GM12864 (cell line): ENCODE data around the gene DHRS1.
"Not testable (repeated sequence)": the region's sequence is repeated elsewhere in the genome, so short reads cannot be mapped to it uniquely, and the experiment has no call there.

Experiments
- DNase-seq: peaks from one replicate; pipeline ENCODE4 v3.0.0-alpha.2; 2011; ENCODE audit warnings: low read depth
- H3K4me3 ChIP-seq: 2 replicates; pipeline ENCODE4 v1.5.1; 2011; ENCODE audit warnings: mild to moderate bottlenecking, low read depth, low read length, control low read depth
- TF ChIP-seq, protein P1 (sequence below): IDR thresholded peaks from 2 replicates; pipeline ENCODE4 v1.5.1; 2011; ENCODE audit warnings: low read depth, mild to moderate bottlenecking, moderate library complexity, low read length, control low read depth, inconsistent platforms; ENCODE audit errors: missing control alignments

Gene DHRS1

GRCh38 chr14:24247422-24247821 is 52.2 kb downstream of the DHRS1 start:
- TF ChIP-seq, protein P1, sequence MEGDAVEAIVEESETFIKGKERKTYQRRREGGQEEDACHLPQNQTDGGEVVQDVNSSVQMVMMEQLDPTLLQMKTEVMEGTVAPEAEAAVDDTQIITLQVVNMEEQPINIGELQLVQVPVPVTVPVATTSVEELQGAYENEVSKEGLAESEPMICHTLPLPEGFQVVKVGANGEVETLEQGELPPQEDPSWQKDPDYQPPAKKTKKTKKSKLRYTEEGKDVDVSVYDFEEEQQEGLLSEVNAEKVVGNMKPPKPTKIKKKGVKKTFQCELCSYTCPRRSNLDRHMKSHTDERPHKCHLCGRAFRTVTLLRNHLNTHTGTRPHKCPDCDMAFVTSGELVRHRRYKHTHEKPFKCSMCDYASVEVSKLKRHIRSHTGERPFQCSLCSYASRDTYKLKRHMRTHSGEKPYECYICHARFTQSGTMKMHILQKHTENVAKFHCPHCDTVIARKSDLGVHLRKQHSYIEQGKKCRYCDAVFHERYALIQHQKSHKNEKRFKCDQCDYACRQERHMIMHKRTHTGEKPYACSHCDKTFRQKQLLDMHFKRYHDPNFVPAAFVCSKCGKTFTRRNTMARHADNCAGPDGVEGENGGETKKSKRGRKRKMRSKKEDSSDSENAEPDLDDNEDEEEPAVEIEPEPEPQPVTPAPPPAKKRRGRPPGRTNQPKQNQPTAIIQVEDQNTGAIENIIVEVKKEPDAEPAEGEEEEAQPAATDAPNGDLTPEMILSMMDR = no peak
- H3K4me3 ChIP-seq = no peak overlapping the region
- no peak for DNase-seq

- TF ChIP-seq, protein P1 = no peak
- no peak overlapping the region; the same call in 1 of the 2 replicates for H3K4me3 ChIP-seq
- DNase-seq = no peak
These were observed 52.8 kb downstream of the DHRS1 start for GRCh38 chr14:24246765-24247212.

DNA sequence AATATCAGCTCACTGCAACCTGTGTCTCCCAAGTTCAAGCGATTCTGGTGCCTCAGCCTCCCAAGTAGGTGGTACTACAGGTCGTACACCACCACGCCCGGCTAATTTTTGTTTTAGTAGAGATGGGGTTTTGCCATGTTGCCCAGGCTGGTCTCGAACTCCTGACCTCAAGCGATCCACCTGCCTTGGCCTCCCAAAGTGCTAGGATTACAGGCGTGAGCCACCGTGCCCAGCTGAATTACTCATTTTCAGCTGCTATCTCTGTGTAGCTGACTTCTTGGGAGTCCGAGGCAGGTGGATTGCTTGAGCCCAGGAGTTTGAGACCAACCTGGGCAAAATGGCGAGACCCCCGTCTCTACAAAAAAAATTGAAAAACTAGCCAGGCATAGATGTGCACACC is 54.2 kb downstream of the DHRS1 start:
- H3K4me3 ChIP-seq, DNase-seq: not testable (repeated sequence)

- DNase-seq = no peak
- H3K4me3 ChIP-seq = peak overlapping the region; percentile 71
- TF ChIP-seq, protein P1 = no peak
These were observed 56.2 kb downstream of the DHRS1 start for GRCh38 chr14:24243336-24243836.

- peak overlapping the region; percentile 71 for H3K4me3 ChIP-seq
- TF ChIP-seq, protein P1 = peak; percentile 61
- peak; percentile 69 for DNase-seq
These were observed 57.6 kb downstream of the DHRS1 start for GRCh38 chr14:24241829-24242443.
